ENCODE results near the gene IGF2BP2. TPM values are rescaled to one million over a fixed set of nuclear protein-coding genes. Genes with fewer than 3 reads are reported as not detected.

IGF2BP2 gene
- total RNA-seq, 1 experiment from 2014 or later = 135 TPM

DNA sequence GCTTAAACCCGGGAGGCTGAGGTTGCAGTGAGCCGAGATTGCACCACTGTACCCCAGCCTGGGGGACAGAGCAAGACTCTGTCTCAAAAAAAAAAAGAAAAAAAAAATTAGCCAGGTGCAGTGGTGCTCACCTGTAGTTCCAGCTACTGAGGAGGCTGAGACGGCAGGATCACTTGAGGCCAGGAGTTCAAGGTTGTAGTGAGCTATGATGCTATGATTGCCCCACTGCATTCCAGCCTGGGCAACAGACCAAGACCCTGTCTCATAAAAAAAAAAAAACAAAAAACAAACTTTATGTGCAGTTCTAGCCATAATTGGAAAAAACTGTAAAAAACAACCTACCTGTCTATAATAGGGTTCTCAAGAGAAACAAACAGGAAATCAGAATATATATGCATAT lies 39.9 kb upstream of the IGF2BP2 start:
- CTCF ChIA-PET = no interaction called here
- Histone ChIP-seq H3K4me2 (ENCODE audit: low read length) (no peak overlapping the region), H3K27ac (ENCODE audit: low read depth, low read length) (no peak overlapping the region), H3K4me1 (ENCODE audit: control insufficient read depth in 1 of 2, insufficient read depth in 2 of 2, low read length in 2 of 2) (no peaks in the 10 kb centered on the region), H3K27me3 (ENCODE audit: insufficient read depth, low read length) (no peaks in the 10 kb centered on the region), H3K79me2 (ENCODE audit: insufficient read depth, low read length) (no peaks in the 10 kb centered on the region), H3K36me3 (ENCODE audit: control insufficient read depth in 1 of 2, insufficient read depth in 2 of 2, low read length in 2 of 2) (no peaks in the 10 kb centered on the region), H3K9me2 (ENCODE audit: insufficient read depth) (no peaks in the 10 kb centered on the region), H3K9me3 (ENCODE audit: control insufficient read depth in 1 of 2, insufficient read depth in 1 of 2, low read depth in 1 of 2, low read length in 2 of 2) (no peaks in the 10 kb centered on the region), H3K4me3 (replicated peaks in 1 of 2; ENCODE audit: low read depth in 1 of 2, low read length in 2 of 2) (no peak overlapping the region), H3K9ac (ENCODE audit: low read length) (no peak overlapping the region), H4K20me1 (ENCODE audit: insufficient read depth) (no peaks in the 10 kb centered on the region), H2AFZ (ENCODE audit: low read depth, low read length, poor library complexity, severe bottlenecking) (no peak overlapping the region)
- TF ChIP-seq, protein P1, sequence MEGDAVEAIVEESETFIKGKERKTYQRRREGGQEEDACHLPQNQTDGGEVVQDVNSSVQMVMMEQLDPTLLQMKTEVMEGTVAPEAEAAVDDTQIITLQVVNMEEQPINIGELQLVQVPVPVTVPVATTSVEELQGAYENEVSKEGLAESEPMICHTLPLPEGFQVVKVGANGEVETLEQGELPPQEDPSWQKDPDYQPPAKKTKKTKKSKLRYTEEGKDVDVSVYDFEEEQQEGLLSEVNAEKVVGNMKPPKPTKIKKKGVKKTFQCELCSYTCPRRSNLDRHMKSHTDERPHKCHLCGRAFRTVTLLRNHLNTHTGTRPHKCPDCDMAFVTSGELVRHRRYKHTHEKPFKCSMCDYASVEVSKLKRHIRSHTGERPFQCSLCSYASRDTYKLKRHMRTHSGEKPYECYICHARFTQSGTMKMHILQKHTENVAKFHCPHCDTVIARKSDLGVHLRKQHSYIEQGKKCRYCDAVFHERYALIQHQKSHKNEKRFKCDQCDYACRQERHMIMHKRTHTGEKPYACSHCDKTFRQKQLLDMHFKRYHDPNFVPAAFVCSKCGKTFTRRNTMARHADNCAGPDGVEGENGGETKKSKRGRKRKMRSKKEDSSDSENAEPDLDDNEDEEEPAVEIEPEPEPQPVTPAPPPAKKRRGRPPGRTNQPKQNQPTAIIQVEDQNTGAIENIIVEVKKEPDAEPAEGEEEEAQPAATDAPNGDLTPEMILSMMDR (IDR thresholded peaks at IDR 0.05 in 2 of 3, conservative IDR thresholded peaks at IDR 0.05 in 1 of 3; ENCODE audit: borderline replicate concordance in 1 of 3, insufficient read depth in 1 of 3, low read depth in 2 of 3, low read length in 2 of 3) = no peak
- TF ChIP-seq, protein P2, sequence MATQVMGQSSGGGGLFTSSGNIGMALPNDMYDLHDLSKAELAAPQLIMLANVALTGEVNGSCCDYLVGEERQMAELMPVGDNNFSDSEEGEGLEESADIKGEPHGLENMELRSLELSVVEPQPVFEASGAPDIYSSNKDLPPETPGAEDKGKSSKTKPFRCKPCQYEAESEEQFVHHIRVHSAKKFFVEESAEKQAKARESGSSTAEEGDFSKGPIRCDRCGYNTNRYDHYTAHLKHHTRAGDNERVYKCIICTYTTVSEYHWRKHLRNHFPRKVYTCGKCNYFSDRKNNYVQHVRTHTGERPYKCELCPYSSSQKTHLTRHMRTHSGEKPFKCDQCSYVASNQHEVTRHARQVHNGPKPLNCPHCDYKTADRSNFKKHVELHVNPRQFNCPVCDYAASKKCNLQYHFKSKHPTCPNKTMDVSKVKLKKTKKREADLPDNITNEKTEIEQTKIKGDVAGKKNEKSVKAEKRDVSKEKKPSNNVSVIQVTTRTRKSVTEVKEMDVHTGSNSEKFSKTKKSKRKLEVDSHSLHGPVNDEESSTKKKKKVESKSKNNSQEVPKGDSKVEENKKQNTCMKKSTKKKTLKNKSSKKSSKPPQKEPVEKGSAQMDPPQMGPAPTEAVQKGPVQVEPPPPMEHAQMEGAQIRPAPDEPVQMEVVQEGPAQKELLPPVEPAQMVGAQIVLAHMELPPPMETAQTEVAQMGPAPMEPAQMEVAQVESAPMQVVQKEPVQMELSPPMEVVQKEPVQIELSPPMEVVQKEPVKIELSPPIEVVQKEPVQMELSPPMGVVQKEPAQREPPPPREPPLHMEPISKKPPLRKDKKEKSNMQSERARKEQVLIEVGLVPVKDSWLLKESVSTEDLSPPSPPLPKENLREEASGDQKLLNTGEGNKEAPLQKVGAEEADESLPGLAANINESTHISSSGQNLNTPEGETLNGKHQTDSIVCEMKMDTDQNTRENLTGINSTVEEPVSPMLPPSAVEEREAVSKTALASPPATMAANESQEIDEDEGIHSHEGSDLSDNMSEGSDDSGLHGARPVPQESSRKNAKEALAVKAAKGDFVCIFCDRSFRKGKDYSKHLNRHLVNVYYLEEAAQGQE (IDR thresholded peaks at IDR 0.05; ENCODE audit: low read depth) = no peak
- TF ChIP-seq ELF1 (IDR thresholded peaks at IDR 0.05; ENCODE audit: borderline replicate concordance, low read depth) = no peak
- TF ChIP-seq JUND (IDR thresholded peaks at IDR 0.05) = no peak
- TF ChIP-seq POLR2A (IDR thresholded peaks at IDR 0.05; ENCODE audit: borderline replicate concordance, extremely low read depth, insufficient read depth, insufficient read length) = no peak
- no peak for TF ChIP-seq RAD21 (IDR thresholded peaks at IDR 0.05; ENCODE audit: low read depth)
- no peak for TF ChIP-seq SRF (IDR thresholded peaks at IDR 0.05; ENCODE audit: low read depth)
- TF ChIP-seq ZFX (IDR thresholded peaks at IDR 0.05) = no peak
- TF ChIP-seq EZH2phosphoT487 (IDR thresholded peaks at IDR 0.05; ENCODE audit: borderline replicate concordance) = no peak
- no peak for TF ChIP-seq SP1 (IDR thresholded peaks at IDR 0.05; ENCODE audit: low read depth)
- TF ChIP-seq MAX (IDR thresholded peaks at IDR 0.05) = no peak
- TF ChIP-seq CBX3 (IDR thresholded peaks at IDR 0.05; ENCODE audit: low read depth) = no peak
- TF ChIP-seq CEBPB (IDR thresholded peaks at IDR 0.05; ENCODE audit: low read depth) = no peak
- no peak for TF ChIP-seq YY1 (IDR thresholded peaks at IDR 0.05; ENCODE audit: extremely low read depth, insufficient replicate concordance, low read depth, low read length)
- no peak for TF ChIP-seq ZBTB33 (IDR thresholded peaks at IDR 0.05; ENCODE audit: extremely low read depth, insufficient replicate concordance, low read length)
- no peak for TF ChIP-seq POLR2AphosphoS5 (IDR thresholded peaks at IDR 0.05; ENCODE audit: low read depth, low read length)
- TF ChIP-seq FOSL1 (IDR thresholded peaks at IDR 0.05; ENCODE audit: low read depth) = no peak
- no peak for TF ChIP-seq ZNF274 (IDR thresholded peaks at IDR 0.05; ENCODE audit: low read depth, low read length)
- no peak for TF ChIP-seq EZH2 (IDR thresholded peaks at IDR 0.05)
- TF ChIP-seq, protein P3, sequence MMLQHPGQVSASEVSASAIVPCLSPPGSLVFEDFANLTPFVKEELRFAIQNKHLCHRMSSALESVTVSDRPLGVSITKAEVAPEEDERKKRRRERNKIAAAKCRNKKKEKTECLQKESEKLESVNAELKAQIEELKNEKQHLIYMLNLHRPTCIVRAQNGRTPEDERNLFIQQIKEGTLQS (IDR thresholded peaks at IDR 0.05) = no peak
- ATAC-seq (no peak), DNase-seq (ENCODE audit: low read depth, low spot score) (no peak)
- POLR2A ChIA-PET = no interaction called here
- intact Hi-C loops (cut with micrococcal nuclease) = no loop called here
- RAD21 ChIA-PET (ENCODE audit: low non-redundant PET in 1 of 2, low total read pairs in 2 of 2, uncharacterized antibody in 2 of 2, unreplicated experiment in 2 of 2) = no interaction called here
- BruUV-seq (replicated peaks) = no TSS peak

All from HCT116 (cell line).